Esophagus squamous epithelium (tissue), 5 donors: ENCODE data around the gene LRRFIP2. TPM values are rescaled to one million over a fixed set of nuclear protein-coding genes. Genes with fewer than 3 reads are reported as not detected.
"Not testable (repeated sequence)": the region's sequence is repeated elsewhere in the genome, so short reads cannot be mapped to it uniquely, and the experiment has no call there.

Source experiments
- DNase-seq: peaks from one replicate; lab custom pipeline; 2025; lab: John Stamatoyannopoulos, UW
- H3K27ac ChIP-seq, 4 donors: fragments of 200-600 bp; sonication (generic); one replicate each; pipeline ENCODE4 v1.5.1; 2016 to 2019; ENCODE audit warnings: mild to moderate bottlenecking in 1 of 4
- H3K27me3 ChIP-seq, 4 donors: fragments of 200-600 bp; sonication (generic); 1 replicate in 3 of 4; 2 replicates in 1 of 4; pipeline versions ENCODE4 v1.5.1 to v1.6.0; 2017 to 2021; ENCODE audit warnings: antibody characterized with exemption in 1 of 4
- H3K36me3 ChIP-seq, 3 donors: fragments of 200-600 bp; sonication (generic); one replicate each; pipeline ENCODE4 v1.5.1; 2016 to 2019
- H3K4me1 ChIP-seq, 3 donors: fragments of 200-600 bp; sonication (generic); one replicate each; pipeline ENCODE4 v1.5.1; 2017 to 2019
- H3K4me3 ChIP-seq, 4 donors: fragments of 200-600 bp; sonication (generic); 1 replicate in 3 of 4; 2 replicates in 1 of 4; pipeline ENCODE4 v1.5.1; 2016 to 2019; ENCODE audit warnings: mild to moderate bottlenecking in 2 of 4, moderate library complexity in 1 of 4
- H3K9me3 ChIP-seq, 3 donors: fragments of 200-600 bp; sonication (generic); one replicate each; pipeline ENCODE4 v1.5.1; 2016 to 2019
- POLR2A ChIP-seq, 4 donors: fragments of 450-650 bp; IDR thresholded peaks; one replicate each; pipeline ENCODE4 v1.6.1; 2017; ENCODE audit warnings: antibody characterized with exemption in 4 of 4, mild to moderate bottlenecking in 4 of 4, moderate library complexity in 3 of 4
- WGBS, 2 donors: methylation state at CpG; one replicate each; pipeline ENCODE4 v1.1.5; 2018; 5-methylcytosine and 5-hydroxymethylcytosine counted together
- intact Hi-C: fragments of 100-400 bp; cut with DNase I; formaldehyde crosslinking; loops from one replicate; pipeline ENCODE4 v1.15.0; 2022
- total RNA-seq, 4 donors: library from RNA; depleted of rRNA; stranded (reverse); fragments of >200 nt; gene quantifications; one replicate each; pipeline ENCODE4 v1.1.0, GENCODE V29; 2016
- TF ChIP-seq, protein P1 (sequence below), 6 experiments: fragments of 450-650 bp in 4 of 6; fragments of 200-600 bp in 2 of 6; sonication (generic) in 2 of 6; IDR thresholded peaks; one replicate each; pipeline ENCODE4 v1.5.1; 2016 to 2019; ENCODE audit warnings: antibody characterized with exemption in 6 of 6, mild to moderate bottlenecking in 4 of 6, moderate library complexity in 4 of 6
- donor health status: DM: yes; HTN: yes; CAD: no.

LRRFIP2 gene
- total RNA-seq, 4 donors from 2014 or later = 50.0 to 99.7 (median 87.8) TPM

DNA sequence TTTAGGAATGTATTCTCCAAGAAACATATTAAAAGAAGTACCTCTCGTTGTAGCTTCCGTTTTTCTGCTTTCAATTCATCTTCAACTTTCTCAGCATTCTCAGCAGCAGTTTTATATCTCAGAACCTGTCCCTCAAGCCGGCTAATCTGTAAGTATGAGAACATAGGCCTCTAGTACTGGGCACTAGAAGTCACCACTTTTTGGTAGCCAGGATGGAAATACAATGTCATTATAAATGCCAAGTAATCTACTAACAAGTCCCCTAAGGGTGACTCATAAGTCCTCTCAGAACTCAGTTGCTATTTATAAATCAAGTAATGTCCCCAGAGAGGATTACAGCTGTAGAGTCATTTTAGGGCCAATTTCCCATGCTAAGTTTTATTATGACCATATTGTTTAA, 120.0 kb downstream of the LRRFIP2 start:
- intact Hi-C loops = no loop called here
- H3K4me1 ChIP-seq = peaks cover 0 to 21% (median 11%) of the 10 kb centered on the region in 3 donors

DNA sequence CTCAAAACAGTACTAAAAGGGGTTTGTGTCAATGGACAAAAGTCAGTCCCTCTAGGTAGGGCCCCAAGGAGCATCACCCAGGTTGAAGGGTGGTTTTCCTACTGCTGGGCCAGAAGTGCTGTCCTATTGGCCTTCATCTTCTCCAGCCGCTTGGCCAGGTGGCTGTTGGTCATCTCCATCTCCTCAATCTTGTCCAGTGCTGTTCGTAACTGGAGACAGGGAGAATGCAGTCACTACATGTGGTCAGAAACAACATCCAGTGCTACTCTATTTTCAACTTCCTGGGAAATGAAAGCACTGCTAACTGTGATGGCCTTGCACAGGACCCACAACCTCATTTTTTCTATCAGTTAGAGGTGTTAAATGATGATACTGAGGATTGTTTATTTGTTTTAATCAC, 120.6 kb downstream of the LRRFIP2 start:
- no peak for TF ChIP-seq POLR2A (IDR thresholded peaks at IDR 0.05)
- TF ChIP-seq, protein P1, sequence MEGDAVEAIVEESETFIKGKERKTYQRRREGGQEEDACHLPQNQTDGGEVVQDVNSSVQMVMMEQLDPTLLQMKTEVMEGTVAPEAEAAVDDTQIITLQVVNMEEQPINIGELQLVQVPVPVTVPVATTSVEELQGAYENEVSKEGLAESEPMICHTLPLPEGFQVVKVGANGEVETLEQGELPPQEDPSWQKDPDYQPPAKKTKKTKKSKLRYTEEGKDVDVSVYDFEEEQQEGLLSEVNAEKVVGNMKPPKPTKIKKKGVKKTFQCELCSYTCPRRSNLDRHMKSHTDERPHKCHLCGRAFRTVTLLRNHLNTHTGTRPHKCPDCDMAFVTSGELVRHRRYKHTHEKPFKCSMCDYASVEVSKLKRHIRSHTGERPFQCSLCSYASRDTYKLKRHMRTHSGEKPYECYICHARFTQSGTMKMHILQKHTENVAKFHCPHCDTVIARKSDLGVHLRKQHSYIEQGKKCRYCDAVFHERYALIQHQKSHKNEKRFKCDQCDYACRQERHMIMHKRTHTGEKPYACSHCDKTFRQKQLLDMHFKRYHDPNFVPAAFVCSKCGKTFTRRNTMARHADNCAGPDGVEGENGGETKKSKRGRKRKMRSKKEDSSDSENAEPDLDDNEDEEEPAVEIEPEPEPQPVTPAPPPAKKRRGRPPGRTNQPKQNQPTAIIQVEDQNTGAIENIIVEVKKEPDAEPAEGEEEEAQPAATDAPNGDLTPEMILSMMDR (IDR thresholded peaks at IDR 0.05) = no peak
- H3K27ac ChIP-seq = peak overlapping the region in 3 of 4 donors; percentile 61 to 74 (median 65)
- H3K4me1 ChIP-seq = peaks cover 0 to 21% (median 11%) of the 10 kb centered on the region in 3 donors
- no peaks in the 10 kb centered on the region for H3K9me3 ChIP-seq
- 93 to 100% methylated on average over 2 of the region's 2 CpGs for WGBS, 2 donors
- H3K27me3 ChIP-seq = no peaks in the 10 kb centered on the region
- DNase-seq = no peak
- peaks cover 12 to 100% (median 35%) of the 10 kb centered on the region in 3 donors for H3K36me3 ChIP-seq
- no peak overlapping the region for H3K4me3 ChIP-seq
- intact Hi-C loops = no loop called here

More for the DNA sequence above, 120.0 kb downstream of the LRRFIP2 start:
- DNase-seq = no peak
- H3K27me3 ChIP-seq = no peaks in the 10 kb centered on the region
- no peak for TF ChIP-seq POLR2A (IDR thresholded peaks at IDR 0.05)
- TF ChIP-seq, protein P1 (IDR thresholded peaks at IDR 0.05) = no peak
- WGBS, 2 donors = 65 to 66% methylated on average over 3 of the region's 3 CpGs
- H3K4me3 ChIP-seq = no peak overlapping the region
- peaks cover 12 to 100% (median 35%) of the 10 kb centered on the region in 3 donors for H3K36me3 ChIP-seq
- peak overlapping the region in 3 of 4 donors; percentile 61 to 74 (median 65) for H3K27ac ChIP-seq
- H3K9me3 ChIP-seq = no peaks in the 10 kb centered on the region

DNA sequence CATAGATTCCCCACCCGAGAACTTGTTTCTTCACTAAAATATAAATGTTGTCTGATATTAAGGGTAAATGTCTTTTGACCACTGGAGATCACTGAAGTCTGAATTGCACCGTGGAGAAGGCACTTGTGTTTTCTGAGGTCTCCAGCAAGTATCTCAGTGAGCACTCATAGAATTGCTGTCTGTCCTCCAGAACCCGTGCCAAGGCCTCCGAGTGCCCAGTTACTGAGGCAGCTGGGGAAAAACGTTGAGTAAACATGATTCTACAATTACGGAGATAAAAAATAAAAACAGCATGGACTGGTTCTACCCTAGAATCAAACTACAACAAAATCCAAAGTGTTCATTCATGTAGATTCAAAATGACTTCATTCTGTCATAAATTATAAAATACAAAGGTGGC, 121.0 kb downstream of the LRRFIP2 start:
- H3K4me1 ChIP-seq = peaks cover 0 to 21% (median 11%) of the 10 kb centered on the region in 3 donors
- no peak for DNase-seq
- no peaks in the 10 kb centered on the region for H3K9me3 ChIP-seq
- no peak overlapping the region for H3K4me3 ChIP-seq
- peaks cover 12 to 100% (median 33%) of the 10 kb centered on the region in 3 donors for H3K36me3 ChIP-seq
- TF ChIP-seq, protein P1 (IDR thresholded peaks at IDR 0.05) = no peak
- no peak for TF ChIP-seq POLR2A (IDR thresholded peaks at IDR 0.05)
- 75 to 80% methylated on average over 6 of the region's 6 CpGs for WGBS, 2 donors
- intact Hi-C loops = no loop called here
- no peaks in the 10 kb centered on the region for H3K27me3 ChIP-seq
- H3K27ac ChIP-seq = peak overlapping the region in 2 of 4 donors; percentile 65 to 74

DNA sequence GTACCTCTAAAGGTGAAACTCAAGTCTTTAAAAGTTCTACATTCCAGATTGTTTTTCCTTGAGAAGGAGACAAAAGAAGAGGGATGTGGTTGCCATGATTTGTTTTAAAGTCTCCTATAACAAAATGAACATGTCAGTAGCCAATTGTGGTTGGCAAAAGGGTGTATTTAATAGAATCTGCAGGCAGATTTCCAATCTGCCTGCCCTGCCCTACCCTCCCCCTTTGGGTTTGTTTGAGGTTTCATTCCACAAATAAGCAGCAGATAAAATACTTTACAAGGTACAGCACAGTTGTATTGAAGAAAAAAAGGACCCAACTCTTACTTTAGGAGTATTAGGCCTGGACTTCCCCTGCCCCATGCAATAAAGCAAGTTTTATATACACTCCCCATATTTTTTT, 121.5 kb downstream of the LRRFIP2 start:
- no peak overlapping the region for H3K4me3 ChIP-seq
- H3K27ac ChIP-seq = no peak overlapping the region
- H3K27me3 ChIP-seq = no peaks in the 10 kb centered on the region
- TF ChIP-seq, protein P1 (IDR thresholded peaks at IDR 0.05) = no peak
- TF ChIP-seq POLR2A (IDR thresholded peaks at IDR 0.05) = no peak
- intact Hi-C loops = no loop called here
- peaks cover 12 to 100% (median 34%) of the 10 kb centered on the region in 3 donors for H3K36me3 ChIP-seq
- H3K4me1 ChIP-seq = peaks cover 0 to 21% (median 11%) of the 10 kb centered on the region in 3 donors
- DNase-seq = no peak
- no peaks in the 10 kb centered on the region for H3K9me3 ChIP-seq

DNA sequence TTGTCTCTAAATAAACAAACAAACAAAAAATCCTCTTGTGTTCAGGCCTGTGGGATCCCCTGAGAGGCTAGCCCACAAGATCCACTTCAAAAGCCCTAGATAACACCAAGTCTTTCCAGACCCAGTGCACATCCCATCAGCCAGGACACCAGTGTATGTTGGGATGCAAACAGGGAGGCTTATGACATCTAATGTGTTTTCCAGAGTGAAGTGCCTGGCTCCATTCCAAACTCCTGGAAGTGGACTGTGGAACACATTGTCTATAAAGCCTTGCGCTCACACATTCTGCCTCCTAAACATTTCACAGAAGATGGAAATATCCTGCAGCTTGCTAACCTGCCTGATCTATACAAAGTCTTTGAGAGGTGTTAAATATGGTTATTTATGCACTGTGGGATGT, 124.1 kb downstream of the LRRFIP2 start:
- Histone ChIP-seq H3K27me3 (no peaks in the 10 kb centered on the region), H3K9me3 (no peaks in the 10 kb centered on the region), H3K36me3 (peaks cover 12 to 92% (median 46%) of the 10 kb centered on the region in 3 donors), H3K4me3 (no peak overlapping the region), H3K4me1 (peaks cover 0 to 16% (median 10%) of the 10 kb centered on the region in 3 donors), H3K27ac (no peak overlapping the region)
- TF ChIP-seq POLR2A (IDR thresholded peaks at IDR 0.05) = no peak
- TF ChIP-seq, protein P1 (IDR thresholded peaks at IDR 0.05) = no peak
- intact Hi-C loops = no loop called here
- DNase-seq = no peak
- WGBS, 2 donors = 91 to 100% methylated on average over 1 of the region's 1 CpG

DNA sequence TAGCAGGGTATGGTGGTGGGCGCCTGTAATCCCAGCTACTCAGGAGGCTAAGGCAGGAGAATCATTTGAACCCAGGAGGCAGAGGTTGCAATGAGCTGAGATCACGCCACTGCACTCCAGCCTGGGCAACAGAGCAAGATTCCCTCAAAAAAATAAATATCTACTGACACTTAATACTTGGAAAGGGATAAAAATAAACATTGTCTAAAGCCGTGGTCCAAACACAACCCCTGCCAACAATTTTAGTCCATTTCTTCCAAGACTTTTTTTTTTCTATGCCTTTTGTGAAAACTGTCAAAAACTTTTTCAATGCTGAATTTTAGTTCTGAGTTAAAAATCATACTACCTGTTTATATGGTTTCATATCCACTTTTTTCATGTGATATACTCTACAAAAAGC, 131.7 kb downstream of the LRRFIP2 start:
- intact Hi-C loops, DNase-seq, H3K27ac ChIP-seq, H3K9me3 ChIP-seq, H3K4me3 ChIP-seq, H3K27me3 ChIP-seq: not testable (repeated sequence)
- 56 to 68% methylated on average over 3 of the region's 3 CpGs for WGBS, 2 donors
- Histone ChIP-seq H3K4me1 (peaks cover 0 to 19% (median 7%) of the 10 kb centered on the region in 3 donors), H3K36me3 (peaks cover 0 to 57% (median 24%) of the 10 kb centered on the region in 3 donors)
